ENCODE data around the gene NDNF.

NDNF gene

DNA sequence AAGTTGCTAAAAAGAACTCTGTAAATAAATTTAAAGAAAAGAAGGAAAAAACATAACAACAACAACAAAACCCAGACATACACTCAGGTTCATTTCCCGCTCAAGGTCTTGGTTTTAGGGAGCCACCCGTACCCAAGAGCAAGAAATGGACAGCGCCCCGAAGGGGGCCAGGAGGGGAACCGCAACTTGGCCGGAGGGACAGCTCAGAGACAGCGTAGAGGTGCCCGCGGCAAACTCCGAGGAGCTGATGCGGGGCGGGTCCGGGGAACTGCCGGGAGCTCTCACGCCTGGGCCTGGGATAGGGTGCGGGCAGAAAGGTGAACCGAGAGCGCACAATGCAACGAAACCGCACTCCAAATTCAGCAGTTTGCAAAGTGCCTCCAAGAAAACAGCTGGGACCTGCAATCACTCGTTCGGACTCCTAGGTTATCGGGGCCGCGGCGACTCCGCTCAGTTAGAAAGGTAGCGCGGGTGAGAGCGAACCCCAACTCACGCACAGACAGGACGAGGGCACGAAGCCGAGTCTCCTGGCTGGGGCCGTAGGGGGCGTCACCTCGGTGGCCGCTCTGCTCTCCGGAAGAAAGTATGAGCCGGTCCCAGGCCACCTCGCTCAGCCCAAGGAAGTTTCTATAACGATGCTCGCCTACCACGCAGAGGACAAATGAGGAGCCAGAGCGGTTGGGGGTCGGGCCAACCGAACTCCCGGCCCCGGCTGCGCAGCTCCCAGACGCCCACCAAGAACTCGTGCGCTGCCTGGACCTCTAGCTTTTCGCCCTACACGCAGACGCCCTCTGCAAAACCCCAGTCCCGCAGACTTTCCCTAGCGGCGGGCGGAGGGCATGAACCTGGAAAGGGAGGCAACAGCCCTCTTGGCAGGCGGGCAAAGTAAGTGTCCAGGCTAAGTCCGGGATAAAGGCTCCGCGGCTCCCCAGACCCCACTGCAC lies 1.4 kb downstream of the NDNF start:
- no peak for DNase-seq (ENCODE audit: low spot score)

DNA sequence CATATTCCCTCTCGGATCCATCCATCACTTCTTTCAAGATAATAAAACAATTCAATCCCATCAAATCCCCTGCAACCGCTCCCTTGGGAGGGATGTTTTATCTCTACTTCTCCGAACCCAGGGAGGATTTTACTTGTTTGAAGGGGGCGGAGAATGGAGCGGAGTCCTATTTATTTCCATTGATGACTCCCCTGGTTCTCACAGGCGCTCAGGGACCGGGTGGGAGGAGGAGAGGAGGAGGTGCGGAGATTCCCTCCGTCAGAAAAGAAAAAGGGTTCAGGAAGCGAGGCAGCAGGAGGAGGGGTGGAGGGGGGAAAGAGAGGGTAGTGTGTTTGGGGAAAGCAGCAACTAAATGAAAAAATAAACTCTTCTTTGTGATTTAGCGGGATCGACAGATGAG lies 2.1 kb downstream of the NDNF start:
- no peak for DNase-seq (ENCODE audit: low spot score)

GRCh38 chr4:121069430-121069829 lies 2.9 kb downstream of the NDNF start:
- DNase-seq (ENCODE audit: low spot score) = no peak

DNA sequence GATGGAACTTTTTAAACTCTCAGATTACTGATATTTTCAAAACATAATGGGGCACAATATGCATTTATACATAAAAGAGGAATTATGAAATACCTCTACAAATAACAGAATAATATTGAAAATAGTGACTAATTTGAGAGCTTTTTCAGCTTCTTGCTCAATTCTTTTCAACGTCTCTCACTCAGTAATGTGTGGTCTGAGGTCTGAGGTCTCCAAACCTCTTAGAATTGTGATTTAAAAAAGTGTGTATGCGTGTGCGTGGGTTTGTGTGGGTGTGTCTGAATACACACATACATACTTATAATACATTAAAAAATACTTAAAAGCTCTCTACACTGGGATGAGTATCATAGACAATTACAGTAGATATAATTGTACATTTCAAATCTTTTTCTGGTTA lies 7.9 kb downstream of the NDNF start:
- no peak for DNase-seq (ENCODE audit: low spot score)

GRCh38 chr4:121062521-121062920 lies 9.8 kb downstream of the NDNF start:
- no peak for DNase-seq (ENCODE audit: low spot score)

DNA sequence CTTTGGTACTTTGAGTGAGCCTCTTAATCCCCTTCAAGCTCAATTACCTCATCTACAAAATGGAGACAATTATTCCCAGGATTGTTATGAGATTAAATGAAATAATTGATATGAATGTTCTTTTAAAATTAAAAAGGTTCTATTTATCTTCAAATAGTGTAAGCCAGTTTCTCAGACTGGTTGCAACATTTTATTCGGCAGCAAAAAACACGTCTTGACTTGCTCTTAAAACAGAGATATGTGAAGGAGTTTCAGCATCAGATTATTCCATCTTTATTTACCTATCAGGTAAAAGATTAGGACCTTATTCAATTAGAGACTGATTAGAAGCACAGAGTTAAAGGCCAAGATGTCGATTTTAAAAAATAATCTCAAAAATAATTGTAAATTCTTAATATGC lies 10.5 kb downstream of the NDNF start:
- no peak for DNase-seq (ENCODE audit: low spot score)

- no peak for DNase-seq (ENCODE audit: low spot score)
These were observed 11.1 kb downstream of the NDNF start for GRCh38 chr4:121061215-121061614.

DNA sequence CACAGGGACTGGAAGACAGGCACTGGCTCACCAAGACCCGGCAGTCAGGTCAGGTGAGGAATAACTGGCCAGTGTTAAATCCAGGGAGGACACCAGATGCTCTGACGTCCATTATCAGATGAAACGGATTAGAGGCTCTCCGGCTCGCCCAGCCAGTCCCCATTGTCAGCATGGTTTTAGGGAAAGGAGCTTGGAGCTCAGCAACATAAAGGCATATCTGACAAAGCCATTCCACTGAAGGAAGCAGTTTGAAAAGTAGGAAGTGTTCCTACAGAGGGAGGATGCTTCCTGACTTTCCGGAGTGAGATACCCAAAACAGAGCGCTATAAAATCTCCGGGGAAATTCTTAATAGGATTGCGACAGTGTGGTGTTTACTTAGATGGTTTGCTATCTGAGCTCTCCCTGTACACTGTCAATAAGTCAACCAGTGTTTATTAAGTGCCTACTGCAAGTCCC lies 14.8 kb downstream of the NDNF start:
- no peak for DNase-seq (ENCODE audit: low spot score)

DNA sequence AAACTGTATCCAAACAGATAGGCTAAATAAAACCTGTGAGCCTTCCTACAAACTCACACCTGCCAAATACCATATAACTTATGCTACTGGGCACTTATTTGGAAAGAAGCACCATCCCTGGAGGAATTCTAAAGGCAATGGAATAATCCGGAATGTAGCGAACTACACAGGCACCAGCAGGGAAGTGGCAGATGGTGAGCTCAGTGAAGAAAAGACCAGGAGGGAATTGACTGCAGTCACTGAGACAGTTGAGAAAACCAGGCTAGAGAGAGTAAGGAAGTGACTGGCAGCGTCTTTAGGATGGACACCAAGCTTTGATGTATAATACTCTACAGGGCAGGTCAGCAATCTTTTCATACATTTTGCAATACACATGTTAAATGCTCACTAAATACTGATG lies 16.3 kb downstream of the NDNF start:
- no peak for DNase-seq (ENCODE audit: low spot score)

GRCh38 chr4:121054373-121054772 lies 18.0 kb downstream of the NDNF start:
- DNase-seq (ENCODE audit: low spot score) = no peak

DNA sequence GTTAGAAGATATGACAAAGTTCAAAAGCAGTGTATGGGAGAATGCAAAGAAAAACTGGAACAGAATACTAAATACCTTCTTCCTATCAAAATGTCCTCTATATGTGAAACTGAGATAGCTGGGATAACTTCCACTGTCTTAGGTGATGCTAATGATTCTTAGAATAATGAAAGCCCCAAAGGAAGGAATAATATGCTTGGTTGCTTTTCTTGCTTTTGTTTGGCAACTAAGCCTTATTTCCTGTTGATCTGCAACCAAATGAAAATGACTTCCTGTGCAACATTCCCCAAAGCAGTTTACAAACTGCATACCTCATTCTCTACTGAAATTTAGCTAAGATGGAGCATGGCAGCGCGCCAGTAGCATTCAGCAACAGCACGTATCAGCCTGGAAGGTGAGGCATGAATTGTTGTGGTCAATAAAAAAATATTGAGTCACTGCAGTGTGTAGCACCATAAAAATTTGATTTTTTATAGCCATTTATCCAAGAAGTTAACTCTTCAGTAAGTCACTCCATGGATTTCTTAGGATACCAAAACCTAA lies 18.7 kb downstream of the NDNF start:
- DNase-seq (ENCODE audit: low spot score) = no peak

GRCh38 chr4:121050300-121050699 lies 22.0 kb downstream of the NDNF start:
- peak; percentile 6 for DNase-seq (ENCODE audit: low spot score)

GRCh38 chr4:121049072-121049599 lies 23.2 kb downstream of the NDNF start:
- no peak for DNase-seq (ENCODE audit: low spot score)

- no peak for DNase-seq (ENCODE audit: low spot score)
These were observed 24.2 kb downstream of the NDNF start for GRCh38 chr4:121048165-121048564.

DNA sequence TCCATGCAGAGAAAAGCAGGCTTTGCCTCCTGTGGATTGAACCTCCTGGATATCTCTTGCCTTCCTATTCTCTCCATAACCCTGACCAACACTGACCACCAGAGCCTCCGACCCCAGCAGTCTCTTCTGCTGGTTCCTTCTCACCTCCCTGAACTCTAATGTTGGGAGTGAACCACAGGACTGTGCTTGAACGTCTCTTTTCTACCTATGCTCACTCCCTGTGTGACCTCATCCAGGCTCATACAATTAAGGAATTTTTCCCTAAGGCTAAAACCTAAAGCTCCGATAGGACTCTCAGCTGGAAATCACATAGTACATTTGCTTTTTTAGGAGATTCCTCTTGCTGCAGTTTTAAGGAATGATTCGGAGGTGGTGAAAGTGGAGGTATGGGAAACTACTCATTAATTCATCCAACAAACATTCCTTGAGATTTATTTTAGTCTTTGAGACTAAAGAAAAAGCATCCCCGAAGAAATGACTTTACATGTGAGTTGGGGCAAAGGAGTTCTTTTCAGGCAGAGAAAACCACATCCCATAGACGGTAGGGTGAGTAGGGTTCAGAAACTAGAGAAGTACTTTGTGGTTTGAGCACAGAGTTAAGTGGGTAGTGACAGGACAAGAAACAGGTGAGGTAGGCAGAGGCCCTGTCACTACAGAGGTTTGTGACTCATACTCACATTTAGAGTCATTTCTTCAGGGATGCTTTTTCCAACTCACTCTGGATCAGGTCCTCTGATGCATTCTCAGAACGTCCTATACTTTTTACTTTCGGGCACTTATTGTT lies 30.8 kb downstream of the NDNF start:
- peak; percentile 27 for DNase-seq (ENCODE audit: low spot score)

DNA sequence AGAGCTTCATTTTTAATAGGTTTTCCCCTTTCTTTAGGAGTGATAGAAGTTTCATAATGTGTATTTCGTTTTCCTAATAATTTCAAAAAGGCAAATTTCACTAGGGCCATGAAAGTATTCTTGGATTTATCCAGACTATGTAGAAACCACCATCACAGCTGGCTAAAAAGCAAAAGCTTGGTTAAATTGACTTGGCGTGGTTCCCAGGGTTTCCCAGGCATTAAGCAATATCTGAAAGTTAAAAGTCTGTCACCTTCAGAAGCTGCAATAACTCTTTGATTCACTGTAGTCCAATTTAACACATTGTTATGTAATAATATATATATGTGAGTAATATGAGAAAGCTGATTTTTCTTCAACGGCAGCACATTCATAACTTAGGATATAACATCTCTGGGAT lies 38.3 kb downstream of the NDNF start:
- DNase-seq (ENCODE audit: low spot score) = no peak

DNA sequence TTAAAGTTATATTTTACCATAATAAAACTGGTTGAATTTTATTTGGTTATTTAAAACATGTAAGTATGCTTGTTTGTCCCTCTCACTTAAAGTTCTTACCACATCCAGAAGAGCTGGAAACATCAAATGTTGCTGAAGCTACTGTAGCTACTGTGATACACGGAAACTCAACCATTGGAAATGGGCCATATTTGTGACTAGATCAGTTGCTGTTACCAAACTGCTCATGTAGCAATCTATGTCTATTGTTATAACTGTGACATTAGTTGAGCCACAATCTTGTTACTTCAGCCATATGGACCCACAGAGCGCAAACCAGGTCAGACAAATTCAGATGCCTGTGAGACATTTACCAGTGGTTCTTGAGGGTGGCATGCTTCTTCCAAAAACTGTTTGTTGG lies 41.6 kb downstream of the NDNF start:
- DNase-seq (ENCODE audit: low spot score) = no peak

DNA sequence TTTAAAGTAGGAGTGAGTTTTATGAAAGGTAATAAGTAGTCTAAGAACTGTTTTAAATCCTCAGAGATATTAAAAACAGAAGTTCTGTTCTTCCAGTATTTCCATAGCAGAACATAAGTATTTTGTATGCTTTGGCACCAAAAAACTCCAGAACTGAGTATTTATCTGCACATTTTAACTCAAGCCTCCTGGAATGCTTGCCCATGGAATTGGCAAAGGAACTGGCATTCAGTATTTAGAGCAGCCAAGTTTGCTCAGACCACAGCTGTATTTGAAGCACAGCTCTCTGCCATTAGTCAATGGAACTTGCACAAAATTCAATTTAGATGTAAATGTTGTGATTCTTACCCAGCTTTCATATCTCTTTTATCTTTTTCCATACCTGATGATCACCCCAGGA lies 42.2 kb downstream of the NDNF start:
- DNase-seq (ENCODE audit: low spot score) = no peak

DNA sequence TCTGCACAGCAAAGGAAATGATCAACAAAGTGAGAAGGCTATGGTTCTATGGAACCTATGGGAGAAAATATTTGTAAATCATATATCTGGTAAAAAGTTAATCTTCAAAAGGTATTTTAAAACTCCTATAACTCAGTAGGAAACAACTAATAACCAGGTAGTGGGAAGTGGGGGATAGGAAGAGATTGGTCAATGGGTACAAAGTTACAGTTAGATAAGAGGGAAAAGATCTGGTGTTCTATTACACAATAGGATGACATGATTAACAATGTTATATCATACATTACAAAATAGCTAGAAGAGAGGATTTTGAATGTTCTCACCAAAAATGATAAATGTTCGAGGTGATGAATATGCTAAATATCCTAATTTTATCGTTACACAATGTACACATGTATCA lies 46.3 kb downstream of the NDNF start:
- DNase-seq (ENCODE audit: low spot score) = no peak

GRCh38 chr4:121025540-121025939 lies 46.8 kb downstream of the NDNF start:
- DNase-seq (ENCODE audit: low spot score) = no peak

DNA sequence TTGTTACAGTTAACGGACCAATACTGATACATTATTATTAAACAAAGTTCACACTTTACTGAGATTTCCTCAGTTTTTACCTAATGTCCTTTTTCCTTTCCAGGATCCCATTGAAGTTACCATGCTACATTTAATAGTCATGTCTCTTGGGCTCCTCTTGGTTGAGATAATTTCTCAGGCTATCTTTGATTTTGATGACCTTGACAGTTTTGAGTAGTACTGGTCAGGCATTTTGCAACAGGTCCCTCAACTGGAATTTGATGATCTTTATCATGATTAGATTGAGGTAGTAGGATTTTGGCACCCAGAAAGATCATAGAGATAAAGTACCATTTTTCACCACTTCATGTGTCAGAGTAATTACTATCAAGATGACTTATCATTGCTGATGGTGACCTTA lies 53.8 kb downstream of the NDNF start:
- DNase-seq (ENCODE audit: low spot score) = no peak

DNA sequence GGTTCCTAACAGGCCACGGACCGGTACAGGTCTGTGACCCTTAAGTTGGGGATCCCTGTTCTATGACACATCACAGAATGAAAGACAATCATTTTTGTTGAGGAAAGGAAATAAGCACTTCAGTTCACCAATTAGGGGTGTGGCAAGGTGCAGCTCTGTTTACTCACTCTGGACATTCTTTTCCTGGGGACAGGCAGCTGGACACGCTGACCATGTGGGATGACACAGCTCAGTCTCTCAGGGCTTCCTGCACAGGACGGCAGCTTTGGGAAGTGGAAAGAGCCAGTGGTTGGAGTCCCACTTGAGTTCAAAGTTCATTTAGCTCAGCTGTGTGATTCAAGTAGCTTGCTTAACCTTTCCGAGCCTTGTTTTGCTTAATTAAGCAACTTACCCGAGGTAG lies 55.7 kb downstream of the NDNF start:
- no peak for DNase-seq (ENCODE audit: low spot score)

DNA sequence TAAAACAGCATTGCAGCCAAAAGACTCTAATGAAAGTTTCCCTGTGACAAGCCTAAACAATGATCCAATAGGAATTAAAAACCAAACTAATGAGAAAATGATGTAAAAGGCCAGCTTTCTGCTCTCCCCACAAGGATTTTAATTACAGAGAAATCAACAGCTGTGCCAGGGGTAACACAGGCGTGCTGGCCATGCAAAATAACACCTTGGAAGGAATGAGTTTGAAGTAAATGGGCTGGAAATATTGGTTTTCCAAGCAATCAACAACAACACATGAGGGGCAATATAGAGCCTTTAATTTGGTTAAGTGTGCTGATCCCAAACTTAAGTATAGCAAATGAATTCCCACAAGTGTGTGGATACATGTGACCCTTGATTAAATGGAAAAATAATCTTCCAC lies 56.9 kb downstream of the NDNF start:
- DNase-seq (ENCODE audit: low spot score) = no peak

Data from CD4-positive, alpha-beta T cell treated with Interleukin-6 at 100 ng/mL for 8 hours (primary cell).